Upper lobe of left lung (tissue), 6 donors: ENCODE results near the gene TGFBR3L. TPM values are rescaled to one million over a fixed set of nuclear protein-coding genes. Genes with fewer than 3 reads are reported as not detected.

ENCODE experiments used
- ATAC-seq, 2 donors: fragments of 200-7000 bp; cut with Tn5 transposase; one replicate each; pipeline ENCODE4 v1.9.1; 2022; ENCODE audit warnings: mild to moderate bottlenecking in 2 of 2, moderate library complexity in 2 of 2; ENCODE audit not compliant: low FRiP score in 2 of 2
- DNase-seq, 2 donors: peaks; one replicate each; pipeline ENCODE4 v3.0.0-alpha.2; 2019 to 2020
- H3K27ac ChIP-seq, 4 donors: fragments of 200-600 bp; sonication (generic); one replicate each; pipeline ENCODE4 v1.5.1; 2016 to 2019
- H3K27me3 ChIP-seq, 4 donors: fragments of 200-600 bp; sonication (generic); one replicate each; pipeline ENCODE4 v1.5.1; 2017 to 2019
- H3K36me3 ChIP-seq, 4 donors: fragments of 200-600 bp; sonication (generic); one replicate each; pipeline ENCODE4 v1.5.1; 2016 to 2019
- H3K4me1 ChIP-seq, 4 donors: fragments of 200-600 bp; sonication (generic); one replicate each; pipeline ENCODE4 v1.5.1; 2018 to 2019
- H3K4me3 ChIP-seq, 4 donors: fragments of 200-600 bp; sonication (generic); one replicate each; pipeline ENCODE4 v1.5.1; 2017 to 2019; ENCODE audit warnings: mild to moderate bottlenecking in 2 of 4, moderate library complexity in 1 of 4
- H3K9me3 ChIP-seq, 4 donors: fragments of 200-600 bp; sonication (generic); one replicate each; pipeline ENCODE4 v1.5.1; 2018 to 2019
- EP300 ChIP-seq, 4 donors: sonication (generic); formaldehyde crosslinking; IDR thresholded peaks; one replicate each; pipeline ENCODE4 v1.5.1; 2017; ENCODE audit warnings: antibody characterized with exemption in 4 of 4, control low read depth in 2 of 4
- POLR2A ChIP-seq, 4 donors: fragments of 450-650 bp; IDR thresholded peaks; one replicate each; pipeline ENCODE4 v1.5.1; 2016 to 2017; ENCODE audit warnings: antibody characterized with exemption in 4 of 4, mild to moderate bottlenecking in 2 of 4
- POLR2AphosphoS5 ChIP-seq, 2 donors: sonication (generic); formaldehyde crosslinking; IDR thresholded peaks; one replicate each; pipeline ENCODE4 v1.5.1; 2017; ENCODE audit warnings: antibody characterized with exemption in 2 of 2
- WGBS, 2 donors: methylation state at CpG; one replicate each; pipeline ENCODE4 v1.1.5; 2017 to 2018; 5-methylcytosine and 5-hydroxymethylcytosine counted together
- total RNA-seq, 6 donors: library from RNA; depleted of rRNA in 4 of 6; stranded (reverse); fragments of >200 nt in 4 of 6; gene quantifications; one replicate each; pipeline versions ENCODE4 v1.1.0 to v1.2.1, GENCODE V29; 2016 to 2021
- TF ChIP-seq, protein P1 (sequence below), 6 experiments: fragments of 450-650 bp in 4 of 6; fragments of 200-600 bp in 2 of 6; sonication (generic) in 2 of 6; IDR thresholded peaks; one replicate each; pipeline ENCODE4 v1.5.1; 2016 to 2019; ENCODE audit warnings: antibody characterized with exemption in 6 of 6
- donor health status: DM: no; HTN: no; CAD: no; lungs with moderate emphysema.
- donor health status: DM: no; HTN: yes; CAD: no; lungs with severe emphysema.

Gene TGFBR3L
- total RNA-seq, 6 donors from 2014 or later: 0.37 to 1.1 TPM; not detected in 4

DNA sequence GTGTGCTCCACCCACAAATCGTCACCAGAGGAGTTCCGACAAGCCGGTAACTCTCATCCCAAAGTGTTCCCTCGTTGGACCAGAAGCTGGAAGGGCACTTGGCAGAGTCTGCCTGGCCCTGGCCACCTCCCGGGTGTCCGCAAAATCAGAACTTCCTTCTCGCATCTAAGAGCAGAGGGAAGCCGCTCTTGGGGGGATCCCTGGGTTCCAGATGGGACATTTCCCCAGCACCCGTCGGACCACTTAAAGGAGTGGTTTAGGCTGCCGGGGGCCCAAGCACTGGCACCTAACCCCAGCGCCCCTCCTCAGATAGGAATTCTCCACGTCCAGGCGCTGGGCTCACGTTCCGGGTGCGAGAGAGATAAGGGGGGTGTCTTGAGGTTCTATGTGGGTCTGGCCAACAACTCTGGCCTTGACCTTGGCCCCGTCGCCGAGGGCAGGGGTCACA is 11.8 kb upstream of the TGFBR3L start:
- WGBS, 2 donors: 8 to 15% methylated on average over 11 to 18 of the region's 20 CpGs
- ATAC-seq (peak in 1 of 2 donors; percentile 5), DNase-seq (peak in 1 of 2 donors; percentile 74)
- H3K27ac ChIP-seq: peak overlapping the region; percentile 82 to 90 (median 87)
- no peaks in the 10 kb centered on the region for H3K27me3 ChIP-seq
- peak overlapping the region; percentile 30 to 99 (median 82) for H3K4me3 ChIP-seq
- no peaks in the 10 kb centered on the region for H3K9me3 ChIP-seq
- H3K4me1 ChIP-seq: peaks cover 31 to 44% (median 33%) of the 10 kb centered on the region in 4 donors
- H3K36me3 ChIP-seq: peaks cover 0 to 17% (median 11%) of the 10 kb centered on the region in 4 donors
- peak in 1 of 2 donors; percentile 26 for TF ChIP-seq POLR2AphosphoS5 (IDR thresholded peaks at IDR 0.05)
- TF ChIP-seq, protein P1, sequence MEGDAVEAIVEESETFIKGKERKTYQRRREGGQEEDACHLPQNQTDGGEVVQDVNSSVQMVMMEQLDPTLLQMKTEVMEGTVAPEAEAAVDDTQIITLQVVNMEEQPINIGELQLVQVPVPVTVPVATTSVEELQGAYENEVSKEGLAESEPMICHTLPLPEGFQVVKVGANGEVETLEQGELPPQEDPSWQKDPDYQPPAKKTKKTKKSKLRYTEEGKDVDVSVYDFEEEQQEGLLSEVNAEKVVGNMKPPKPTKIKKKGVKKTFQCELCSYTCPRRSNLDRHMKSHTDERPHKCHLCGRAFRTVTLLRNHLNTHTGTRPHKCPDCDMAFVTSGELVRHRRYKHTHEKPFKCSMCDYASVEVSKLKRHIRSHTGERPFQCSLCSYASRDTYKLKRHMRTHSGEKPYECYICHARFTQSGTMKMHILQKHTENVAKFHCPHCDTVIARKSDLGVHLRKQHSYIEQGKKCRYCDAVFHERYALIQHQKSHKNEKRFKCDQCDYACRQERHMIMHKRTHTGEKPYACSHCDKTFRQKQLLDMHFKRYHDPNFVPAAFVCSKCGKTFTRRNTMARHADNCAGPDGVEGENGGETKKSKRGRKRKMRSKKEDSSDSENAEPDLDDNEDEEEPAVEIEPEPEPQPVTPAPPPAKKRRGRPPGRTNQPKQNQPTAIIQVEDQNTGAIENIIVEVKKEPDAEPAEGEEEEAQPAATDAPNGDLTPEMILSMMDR (IDR thresholded peaks at IDR 0.05): no peak

DNA sequence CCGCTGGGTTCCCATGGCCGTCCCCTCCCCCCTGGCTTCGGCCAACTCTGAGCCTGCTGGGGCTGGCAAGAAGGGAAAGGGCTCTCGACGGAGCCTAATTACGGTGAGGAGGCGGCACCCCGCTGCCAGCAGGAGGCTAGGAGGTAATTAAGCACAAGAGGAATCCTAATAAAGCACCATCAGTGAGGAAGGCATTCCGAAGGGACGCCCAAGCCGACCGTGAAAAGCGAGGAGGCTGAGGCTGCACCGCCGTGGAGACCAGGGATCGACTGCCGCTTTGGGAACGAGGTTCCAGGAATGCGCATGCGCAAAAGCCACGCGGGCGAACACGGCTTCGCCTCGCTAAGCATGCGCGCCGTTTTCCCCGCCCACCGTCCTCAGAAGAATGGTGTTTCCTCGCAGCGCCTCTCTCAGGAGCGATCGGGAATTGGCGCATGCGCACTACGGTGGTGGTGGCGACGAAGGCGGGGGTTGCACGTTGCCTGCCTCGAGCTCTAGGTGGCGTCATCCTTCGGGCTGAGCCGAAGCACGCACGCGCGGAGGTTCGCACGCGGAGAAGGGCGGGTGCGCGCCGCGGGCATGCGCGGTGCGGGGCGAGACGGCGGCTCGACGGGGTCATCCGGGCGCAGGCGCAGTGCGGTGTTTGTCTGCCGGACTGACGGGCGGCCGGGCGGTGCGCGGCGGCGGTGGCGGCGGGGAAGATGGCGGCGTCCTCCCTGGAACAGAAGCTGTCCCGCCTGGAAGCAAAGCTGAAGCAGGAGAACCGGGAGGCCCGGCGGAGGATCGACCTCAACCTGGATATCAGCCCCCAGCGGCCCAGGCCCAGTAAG is 11.2 kb upstream of the TGFBR3L start, which contains the start of gene MAP2K7:
Gene MAP2K7, plus strand, starts transcription at position 634 of the 830 bp plus-strand sequence. Its CDS starts 68 bp downstream, at position 702.
- WGBS, 2 donors: 0 to 4% methylated on average over 21 to 69 of the region's 89 CpGs
- peaks cover 0 to 17% (median 11%) of the 10 kb centered on the region in 4 donors for H3K36me3 ChIP-seq
- ATAC-seq: peak; percentile 94 to 95

DNA sequence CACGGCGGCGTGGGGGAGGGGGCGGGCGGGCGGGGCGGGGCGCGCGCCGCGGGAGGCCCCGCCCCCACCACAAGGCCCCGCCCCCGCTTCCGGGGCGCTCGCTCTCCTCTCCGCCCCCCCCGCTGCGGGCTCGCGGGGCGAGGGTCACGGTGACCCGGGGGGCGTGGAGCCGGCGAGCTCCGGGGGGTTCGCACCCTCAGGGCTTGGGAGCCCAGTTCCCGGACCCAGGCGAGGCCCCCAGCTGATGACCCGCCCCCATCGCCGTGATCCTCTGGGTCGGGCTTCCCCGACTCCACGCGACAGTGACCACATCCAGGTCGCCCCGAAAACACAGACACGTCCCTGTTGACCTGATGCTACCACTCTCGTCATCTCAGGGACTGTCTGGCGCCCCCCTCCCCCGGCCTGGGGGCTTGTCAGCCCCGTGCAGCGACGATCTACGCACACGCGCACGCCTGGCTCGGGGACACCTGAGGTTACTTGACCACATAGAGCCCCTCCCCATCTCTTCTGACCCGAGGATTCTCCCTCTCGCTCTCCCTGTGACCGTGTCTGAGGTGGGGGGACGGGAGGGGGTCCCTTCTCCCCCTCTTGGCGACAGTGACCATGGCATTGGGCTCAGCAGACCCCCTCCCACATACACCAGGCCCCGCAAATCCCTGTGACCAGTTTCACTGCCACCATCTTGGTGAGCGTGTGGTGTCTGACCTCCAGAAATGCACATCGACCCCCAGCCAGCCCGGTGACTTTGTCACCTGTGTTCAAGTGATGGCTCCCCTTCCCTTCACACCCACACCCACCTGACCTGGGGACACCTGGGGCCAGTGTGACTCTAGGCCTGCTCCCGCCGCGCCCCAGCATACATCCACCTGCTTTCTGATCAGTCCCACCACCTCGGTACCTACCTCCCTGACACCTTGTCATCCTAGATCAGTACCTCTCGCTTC is 10.3 kb upstream of the TGFBR3L start:
- Histone ChIP-seq H3K27me3 (no peaks in the 10 kb centered on the region), H3K4me1 (peaks cover 31 to 44% (median 33%) of the 10 kb centered on the region in 4 donors), H3K9me3 (no peaks in the 10 kb centered on the region), H3K4me3 (peak overlapping the region; percentile 71 to 99 (median 92)), H3K27ac (peak overlapping the region; percentile 86 to 93 (median 91)), H3K36me3 (peaks cover 0 to 22% (median 15%) of the 10 kb centered on the region in 4 donors)
- WGBS, 2 donors: 24 to 31% methylated on average over 22 to 30 of the region's 68 CpGs
- peak in 1 of 2 donors; percentile 69 for ATAC-seq
- TF ChIP-seq, protein P1 (IDR thresholded peaks at IDR 0.05): no peak
- TF ChIP-seq POLR2AphosphoS5 (IDR thresholded peaks at IDR 0.05) (no peak), POLR2A (IDR thresholded peaks at IDR 0.05) (no peak), EP300 (IDR thresholded peaks at IDR 0.05) (no peak)
- DNase-seq: peak; percentile 36 to 93

More for the DNA sequence above, 11.2 kb upstream of the TGFBR3L start, which contains the start of gene MAP2K7:
- H3K4me3 ChIP-seq: peak within 1 kb of the TSS; percentile 71 to 99 (median 92)
- peak within 1 kb of the TSS; percentile 86 to 93 (median 91) for H3K27ac ChIP-seq
- peaks cover 31 to 44% (median 33%) of the 10 kb centered on the region in 4 donors for H3K4me1 ChIP-seq
- H3K27me3 ChIP-seq: no peaks in the 10 kb centered on the region
- peak in 1 of 4 donors; percentile 77 for TF ChIP-seq EP300 (IDR thresholded peaks at IDR 0.05)
- TF ChIP-seq POLR2A (IDR thresholded peaks at IDR 0.05): peak in 3 of 4 donors; percentile 35 to 94 (median 65)
- TF ChIP-seq, protein P1 (IDR thresholded peaks at IDR 0.05): peak; percentile 10 to 94 (median 61)
- peak; percentile 65 to 90 for TF ChIP-seq POLR2AphosphoS5 (IDR thresholded peaks at IDR 0.05)
- DNase-seq: peak; percentile 99 to 100
- H3K9me3 ChIP-seq: no peaks in the 10 kb centered on the region

- TF ChIP-seq, protein P1 (IDR thresholded peaks at IDR 0.05): no peak
- TF ChIP-seq EP300 (IDR thresholded peaks at IDR 0.05) (no peak), POLR2AphosphoS5 (IDR thresholded peaks at IDR 0.05) (no peak), POLR2A (IDR thresholded peaks at IDR 0.05) (no peak)
- no peak for ATAC-seq
- H3K9me3 ChIP-seq: no peaks in the 10 kb centered on the region
- H3K27ac ChIP-seq: no peak overlapping the region
- H3K4me1 ChIP-seq: peaks cover 31 to 44% (median 33%) of the 10 kb centered on the region in 4 donors
- no peaks in the 10 kb centered on the region for H3K27me3 ChIP-seq
- peak overlapping the region in 2 of 4 donors; percentile 71 to 99 for H3K4me3 ChIP-seq
- H3K36me3 ChIP-seq: peaks cover 3 to 31% (median 24%) of the 10 kb centered on the region in 4 donors
- 69 to 79% methylated on average over 8 to 10 of the region's 10 CpGs for WGBS, 2 donors
- DNase-seq: peak in 1 of 2 donors; percentile 66
These were observed 9.4 kb upstream of the TGFBR3L start for GRCh38 chr19:7905268-7905667.
